Ascending aorta (tissue), 2 donors: ENCODE data around the gene CRYBG1. TPM values are rescaled to one million over a fixed set of nuclear protein-coding genes. Genes with fewer than 3 reads are reported as not detected.

ENCODE experiments used
- DNase-seq, 2 donors: peaks; one replicate each; pipeline ENCODE4 v3.0.0-alpha.2; 2019; ENCODE audit warnings: low spot score in 2 of 2
- H3K27ac ChIP-seq, 2 donors: fragments of 200-600 bp; sonication (generic); one replicate each; pipeline ENCODE4 v1.5.1; 2016 to 2017; ENCODE audit warnings: mild to moderate bottlenecking in 1 of 2
- H3K27me3 ChIP-seq: fragments of 200-600 bp; sonication (generic); one replicate; pipeline ENCODE4 v1.5.1; 2017
- H3K36me3 ChIP-seq, 2 donors: fragments of 200-600 bp; sonication (generic); one replicate each; pipeline ENCODE4 v1.5.1; 2016
- H3K4me1 ChIP-seq, 2 donors: fragments of 200-600 bp; sonication (generic); one replicate each; pipeline ENCODE4 v1.5.1; 2016 to 2017; ENCODE audit warnings: mild to moderate bottlenecking in 1 of 2
- H3K4me3 ChIP-seq, 2 donors: fragments of 200-600 bp; sonication (generic); one replicate each; pipeline ENCODE4 v1.5.1; 2016 to 2017; ENCODE audit warnings: mild to moderate bottlenecking in 1 of 2
- H3K9me3 ChIP-seq, 2 donors: fragments of 200-600 bp; sonication (generic); one replicate each; pipeline ENCODE4 v1.5.1; 2016
- intact Hi-C: fragments of 100-400 bp; cut with DNase I; formaldehyde crosslinking; loops from one replicate; pipeline ENCODE4 v1.15.1; 2023
- total RNA-seq: library from RNA; depleted of rRNA; stranded (reverse); fragments of >200 nt; gene quantifications from one replicate; pipeline ENCODE4 v1.1.0, GENCODE V29; 2016
- TF ChIP-seq, protein P1 (sequence below), 3 experiments: fragments of 200-600 bp in 2 of 3; fragments of 450-650 bp in 1 of 3; sonication (generic) in 2 of 3; IDR thresholded peaks; one replicate each; pipeline ENCODE4 v1.5.1; 2016 to 2019; ENCODE audit warnings: antibody characterized with exemption in 3 of 3, mild to moderate bottlenecking in 1 of 3, moderate library complexity in 1 of 3

The CRYBG1 gene
- total RNA-seq, 1 donor from 2014 or later: 6.5 TPM

DNA sequence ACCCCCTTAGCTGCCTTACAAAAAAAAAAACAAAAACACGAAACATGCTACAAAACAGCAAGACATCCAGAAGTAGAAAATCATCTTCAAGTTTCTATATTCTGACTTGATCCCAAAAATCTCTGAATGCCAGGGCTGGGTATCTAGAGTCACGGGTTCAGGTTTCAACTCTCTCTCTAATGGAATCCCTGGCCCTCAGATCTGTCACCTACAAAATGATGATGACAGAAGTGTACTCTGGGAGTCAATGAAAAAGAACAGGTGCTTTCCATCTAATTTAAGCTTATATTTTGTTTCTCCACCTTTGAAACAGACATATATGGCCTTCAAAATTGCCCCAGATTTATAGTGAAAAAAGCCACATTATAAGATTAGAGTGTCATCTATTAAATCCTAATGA, 250.5 kb downstream of the CRYBG1 start:
- H3K4me3 ChIP-seq: no peak overlapping the region
- H3K9me3 ChIP-seq: no peaks in the 10 kb centered on the region
- no peak for DNase-seq
- peaks cover 0 to 3% of the 10 kb centered on the region in 2 donors for H3K36me3 ChIP-seq
- no peaks in the 10 kb centered on the region for H3K27me3 ChIP-seq
- H3K27ac ChIP-seq: no peak overlapping the region
- intact Hi-C loops: no loop called here
- no peaks in the 10 kb centered on the region for H3K4me1 ChIP-seq
- TF ChIP-seq, protein P1, sequence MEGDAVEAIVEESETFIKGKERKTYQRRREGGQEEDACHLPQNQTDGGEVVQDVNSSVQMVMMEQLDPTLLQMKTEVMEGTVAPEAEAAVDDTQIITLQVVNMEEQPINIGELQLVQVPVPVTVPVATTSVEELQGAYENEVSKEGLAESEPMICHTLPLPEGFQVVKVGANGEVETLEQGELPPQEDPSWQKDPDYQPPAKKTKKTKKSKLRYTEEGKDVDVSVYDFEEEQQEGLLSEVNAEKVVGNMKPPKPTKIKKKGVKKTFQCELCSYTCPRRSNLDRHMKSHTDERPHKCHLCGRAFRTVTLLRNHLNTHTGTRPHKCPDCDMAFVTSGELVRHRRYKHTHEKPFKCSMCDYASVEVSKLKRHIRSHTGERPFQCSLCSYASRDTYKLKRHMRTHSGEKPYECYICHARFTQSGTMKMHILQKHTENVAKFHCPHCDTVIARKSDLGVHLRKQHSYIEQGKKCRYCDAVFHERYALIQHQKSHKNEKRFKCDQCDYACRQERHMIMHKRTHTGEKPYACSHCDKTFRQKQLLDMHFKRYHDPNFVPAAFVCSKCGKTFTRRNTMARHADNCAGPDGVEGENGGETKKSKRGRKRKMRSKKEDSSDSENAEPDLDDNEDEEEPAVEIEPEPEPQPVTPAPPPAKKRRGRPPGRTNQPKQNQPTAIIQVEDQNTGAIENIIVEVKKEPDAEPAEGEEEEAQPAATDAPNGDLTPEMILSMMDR (IDR thresholded peaks at IDR 0.05): no peak

DNA sequence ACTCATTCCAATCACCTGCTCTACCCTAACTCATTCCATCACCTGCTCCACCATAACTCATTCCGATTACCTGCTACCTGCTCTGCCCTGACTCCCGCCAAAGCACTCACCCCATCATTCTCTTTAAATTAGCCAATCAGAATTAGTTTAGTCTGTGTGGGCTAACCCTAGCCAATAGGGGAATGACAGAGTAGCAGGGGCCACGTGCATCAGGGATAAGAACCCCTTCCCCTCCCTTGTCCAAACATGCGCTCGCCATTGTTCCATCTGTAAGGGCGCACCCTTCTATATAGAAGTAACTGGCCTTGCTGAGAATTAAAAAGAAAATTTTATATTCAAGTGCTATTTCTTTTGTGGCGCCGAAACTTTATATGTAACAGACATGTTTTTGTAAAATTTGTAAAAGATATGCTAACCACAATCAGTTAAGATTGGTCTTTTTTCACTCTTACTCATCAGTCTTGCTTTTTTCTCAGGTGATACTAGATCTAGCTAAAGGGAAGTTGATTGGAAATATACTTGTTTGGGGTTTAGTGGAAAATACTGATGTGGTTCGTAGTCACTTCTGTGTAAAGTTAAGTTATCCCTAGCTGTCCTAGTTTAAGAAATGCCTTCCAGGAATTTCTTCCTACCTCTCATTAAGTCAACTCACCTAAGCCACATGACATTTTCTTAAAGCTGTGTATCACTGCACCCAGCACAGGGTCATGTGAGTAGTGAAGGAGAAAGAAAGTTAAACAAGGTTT, 252.3 kb downstream of the CRYBG1 start:
- H3K4me1 ChIP-seq: no peaks in the 10 kb centered on the region
- intact Hi-C loops: no loop called here
- no peak overlapping the region for H3K4me3 ChIP-seq
- H3K36me3 ChIP-seq: peaks cover 0 to 3% of the 10 kb centered on the region in 2 donors
- no peak overlapping the region for H3K27ac ChIP-seq
- no peak for DNase-seq
- TF ChIP-seq, protein P1 (IDR thresholded peaks at IDR 0.05): no peak
- no peaks in the 10 kb centered on the region for H3K9me3 ChIP-seq
- H3K27me3 ChIP-seq: no peaks in the 10 kb centered on the region

DNA sequence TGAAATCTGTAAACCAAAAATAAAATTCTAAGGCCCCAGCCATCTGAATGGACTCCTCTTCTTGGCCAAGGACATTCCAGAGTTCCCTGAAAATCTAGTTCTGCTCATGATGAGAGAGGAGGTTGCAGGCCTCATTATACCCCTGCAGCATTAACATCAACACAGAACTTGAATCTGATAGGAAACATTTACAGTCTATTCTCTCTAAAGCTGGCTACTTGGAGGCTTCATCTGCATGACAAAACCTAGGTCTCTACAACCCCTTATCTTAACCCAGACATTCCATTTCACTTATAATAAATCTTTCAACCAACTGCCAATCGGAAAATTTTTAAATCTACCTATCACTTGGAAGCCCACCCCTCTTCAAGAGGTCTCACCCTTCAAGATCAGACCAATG, 253.1 kb downstream of the CRYBG1 start:
- intact Hi-C loops: no loop called here

DNA sequence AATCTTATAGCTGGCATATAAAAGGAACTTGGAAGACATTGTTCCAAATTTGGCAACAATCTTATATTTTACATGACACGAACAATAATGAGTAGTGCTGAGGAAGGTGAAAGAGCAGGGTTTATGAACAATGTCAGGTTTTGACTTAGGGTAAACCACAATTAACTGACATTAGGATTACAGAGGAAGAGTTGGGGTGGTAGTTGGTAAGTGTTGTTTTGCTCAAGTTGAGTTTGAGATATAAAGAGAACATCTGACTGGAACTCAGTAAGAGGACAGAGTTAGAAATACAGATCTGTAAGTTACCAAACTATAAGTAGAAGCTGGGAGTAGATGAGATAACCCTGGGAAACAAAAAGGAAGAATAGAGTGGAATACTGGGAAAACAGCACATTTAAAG, 253.6 kb downstream of the CRYBG1 start:
- Histone ChIP-seq H3K36me3 (peaks cover 0 to 3% of the 10 kb centered on the region in 2 donors), H3K4me1 (no peaks in the 10 kb centered on the region), H3K27ac (no peak overlapping the region), H3K27me3 (no peaks in the 10 kb centered on the region), H3K9me3 (no peaks in the 10 kb centered on the region), H3K4me3 (no peak overlapping the region)
- TF ChIP-seq, protein P1 (IDR thresholded peaks at IDR 0.05): no peak
- intact Hi-C loops: no loop called here
- DNase-seq: no peak

More for the DNA sequence above, 253.1 kb downstream of the CRYBG1 start:
- H3K4me1 ChIP-seq: no peaks in the 10 kb centered on the region
- peaks cover 0 to 3% of the 10 kb centered on the region in 2 donors for H3K36me3 ChIP-seq
- H3K9me3 ChIP-seq: no peaks in the 10 kb centered on the region
- H3K27me3 ChIP-seq: no peaks in the 10 kb centered on the region
- H3K4me3 ChIP-seq: no peak overlapping the region
- TF ChIP-seq, protein P1 (IDR thresholded peaks at IDR 0.05): no peak
- DNase-seq: no peak
- H3K27ac ChIP-seq: no peak overlapping the region

DNA sequence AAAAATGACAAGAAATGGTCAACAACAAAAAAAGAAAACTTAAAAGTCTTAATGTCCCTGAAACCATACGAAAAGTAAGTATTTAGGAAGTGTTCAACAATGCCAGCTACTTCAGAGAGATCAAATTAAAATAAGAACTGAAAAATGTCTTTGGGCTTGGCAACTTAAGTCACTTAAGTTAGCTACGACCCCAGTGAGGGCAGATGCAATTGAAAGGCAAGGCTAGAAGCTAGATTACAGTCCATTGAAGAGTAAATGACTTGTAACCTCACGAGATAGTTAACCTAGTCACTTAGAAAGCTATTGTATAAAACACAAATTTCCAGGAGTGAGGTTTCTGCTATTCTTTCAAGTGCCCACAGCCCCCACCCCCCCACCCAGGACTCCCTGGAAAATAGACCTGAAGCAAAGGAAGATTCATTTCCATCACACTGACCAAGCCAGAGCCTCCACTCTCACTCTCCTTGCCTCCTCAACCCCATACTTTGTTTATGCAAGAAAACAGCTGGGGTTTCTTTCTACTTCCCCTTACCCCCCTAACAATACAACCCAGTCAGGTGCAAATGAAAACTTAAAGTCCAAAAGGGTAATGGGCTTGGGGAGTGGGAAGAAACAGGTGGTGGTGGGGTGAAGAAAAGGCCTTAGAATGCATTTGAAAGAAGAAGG, 254.2 kb downstream of the CRYBG1 start:
- DNase-seq: no peak
- no peaks in the 10 kb centered on the region for H3K9me3 ChIP-seq
- peaks cover 0 to 3% of the 10 kb centered on the region in 2 donors for H3K36me3 ChIP-seq
- H3K4me3 ChIP-seq: no peak overlapping the region
- H3K27me3 ChIP-seq: no peaks in the 10 kb centered on the region
- no peaks in the 10 kb centered on the region for H3K4me1 ChIP-seq
- H3K27ac ChIP-seq: no peak overlapping the region
- intact Hi-C loops: no loop called here
- TF ChIP-seq, protein P1 (IDR thresholded peaks at IDR 0.05): no peak
